ENCODE results near the gene DCAF17. TPM values are rescaled to one million over a fixed set of nuclear protein-coding genes. Genes with fewer than 3 reads are reported as not detected.
A peak's percentile ranks its signal among the peaks of the same experiment; 100 is the strongest.
"Not testable (repeated sequence)": the region's sequence is repeated elsewhere in the genome, so short reads cannot be mapped to it uniquely, and the experiment has no call there.

The DCAF17 gene
- total RNA-seq, 1 experiment from 2014 or later, result 18.5 TPM

- no peak for DNase-seq (ENCODE audit: low read depth)
These were observed 23.4 kb upstream of the DCAF17 start for GRCh38 chr2:171410624-171411023.

DNA sequence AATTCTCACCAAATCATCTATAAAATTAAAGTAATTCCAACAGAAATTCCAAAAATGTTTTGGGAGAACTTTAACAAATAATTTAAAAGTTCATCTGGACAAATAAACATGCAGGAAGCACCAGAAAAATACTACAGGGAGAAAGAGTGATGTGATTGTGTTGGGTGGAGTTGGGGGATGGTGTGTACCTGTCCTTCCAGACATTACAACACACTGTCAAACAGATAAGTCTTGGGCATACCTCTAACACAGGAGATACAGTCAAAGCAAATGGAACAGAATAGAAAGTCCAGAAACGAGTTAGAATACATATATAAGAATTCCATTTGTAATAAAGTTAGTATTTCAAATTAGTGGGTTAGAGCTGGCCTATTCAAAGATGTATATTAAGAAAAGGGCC, 22.8 kb upstream of the DCAF17 start:
- DNase-seq (ENCODE audit: low read depth), result no peak

DNA sequence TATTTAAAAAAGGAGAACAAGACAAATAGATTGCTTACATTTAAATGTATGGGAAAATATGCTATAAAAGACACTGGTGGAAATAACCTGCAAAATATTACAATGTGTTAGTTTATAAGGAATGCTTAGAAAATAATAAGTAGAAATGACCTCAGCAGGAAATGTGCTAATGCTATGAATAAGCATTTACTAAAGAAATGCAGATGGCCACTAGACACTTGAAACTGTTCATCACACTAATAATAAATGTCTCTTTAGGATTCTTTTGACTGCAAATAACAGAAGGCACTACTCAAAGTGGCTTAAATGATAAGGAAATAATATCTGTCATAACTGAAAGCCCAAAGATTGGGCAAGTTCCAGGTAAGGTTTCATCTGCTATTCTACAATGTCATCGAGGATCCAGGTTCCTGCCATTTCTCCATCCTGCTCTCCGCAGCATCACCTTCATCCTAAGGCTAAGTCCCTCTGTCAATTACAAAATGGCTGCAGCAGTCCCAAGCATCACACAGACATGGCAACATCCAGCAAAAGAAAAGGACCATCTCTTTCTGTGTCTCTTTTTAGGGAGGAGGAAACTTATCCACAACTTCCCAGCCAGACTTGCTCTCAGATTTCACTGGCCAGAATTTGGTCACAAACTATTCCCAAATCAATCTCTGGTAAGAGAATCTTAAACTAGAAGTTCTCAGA, 22.1 kb upstream of the DCAF17 start:
- no peak for DNase-seq (ENCODE audit: low read depth)

GRCh38 chr2:171412571-171413175, 21.4 kb upstream of the DCAF17 start:
- DNase-seq (ENCODE audit: low read depth), result no peak

GRCh38 chr2:171414645-171415044, 19.4 kb upstream of the DCAF17 start:
- not testable (repeated sequence) for DNase-seq (ENCODE audit: low read depth)

- peak; percentile 88 for DNase-seq (ENCODE audit: low read depth)
These were observed 17.8 kb upstream of the DCAF17 start for GRCh38 chr2:171416009-171416926.

DNA sequence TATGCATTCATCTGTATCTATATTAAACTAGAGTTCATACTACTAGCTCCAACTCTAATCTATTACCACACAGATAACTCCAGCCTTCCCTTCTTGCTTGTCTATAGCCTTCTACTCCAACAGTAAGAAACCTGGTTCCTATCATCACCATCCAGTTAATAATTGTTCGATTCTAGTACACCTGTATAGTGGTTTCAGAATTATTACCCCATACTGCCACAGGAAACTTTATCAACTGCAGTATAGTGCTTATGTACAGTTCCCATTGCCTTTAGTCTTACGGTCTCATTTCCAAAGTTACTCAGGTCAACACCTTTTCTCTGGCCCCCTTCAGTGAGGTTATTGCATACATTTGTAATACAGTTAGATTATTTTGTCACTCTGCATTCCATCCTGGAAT, 14.7 kb upstream of the DCAF17 start:
- no peak for DNase-seq (ENCODE audit: low read depth)

DNA sequence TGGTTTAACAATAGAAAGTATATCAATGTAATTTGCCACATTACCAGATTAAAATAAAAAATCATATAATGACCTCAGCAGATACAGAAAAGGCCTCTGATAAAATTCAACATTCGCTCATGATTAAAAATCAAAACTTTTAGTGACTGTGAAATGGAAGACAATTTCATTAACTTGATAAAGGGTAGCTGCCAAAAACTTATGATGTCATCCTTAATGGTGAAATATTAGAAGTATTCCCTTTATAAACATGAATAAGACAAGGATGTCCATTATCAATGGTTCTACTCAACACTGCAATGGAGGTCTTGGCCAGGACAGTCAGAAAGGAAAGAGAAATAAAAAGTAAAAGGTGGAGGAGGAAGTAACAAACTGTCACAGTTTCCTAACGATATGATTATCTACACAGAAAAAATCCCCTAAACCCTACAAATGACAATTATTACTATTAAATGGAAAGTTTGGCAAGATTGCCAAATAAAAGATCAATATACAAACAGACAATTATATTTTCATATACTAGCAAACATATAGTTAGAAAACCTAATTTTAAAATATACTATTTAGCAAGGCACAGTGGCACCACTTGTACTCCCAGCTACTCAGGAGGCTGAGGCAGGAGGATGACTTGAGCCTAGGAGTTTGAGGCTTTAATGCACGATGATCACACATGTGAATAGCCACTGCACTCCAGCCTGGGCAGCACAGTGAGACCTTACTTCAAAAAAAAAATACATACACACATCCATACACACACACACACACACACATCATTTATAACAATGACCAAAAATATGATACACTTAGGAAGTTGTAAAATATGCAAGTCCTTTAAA, 13.1 kb upstream of the DCAF17 start:
- no peak for DNase-seq (ENCODE audit: low read depth)

DNA sequence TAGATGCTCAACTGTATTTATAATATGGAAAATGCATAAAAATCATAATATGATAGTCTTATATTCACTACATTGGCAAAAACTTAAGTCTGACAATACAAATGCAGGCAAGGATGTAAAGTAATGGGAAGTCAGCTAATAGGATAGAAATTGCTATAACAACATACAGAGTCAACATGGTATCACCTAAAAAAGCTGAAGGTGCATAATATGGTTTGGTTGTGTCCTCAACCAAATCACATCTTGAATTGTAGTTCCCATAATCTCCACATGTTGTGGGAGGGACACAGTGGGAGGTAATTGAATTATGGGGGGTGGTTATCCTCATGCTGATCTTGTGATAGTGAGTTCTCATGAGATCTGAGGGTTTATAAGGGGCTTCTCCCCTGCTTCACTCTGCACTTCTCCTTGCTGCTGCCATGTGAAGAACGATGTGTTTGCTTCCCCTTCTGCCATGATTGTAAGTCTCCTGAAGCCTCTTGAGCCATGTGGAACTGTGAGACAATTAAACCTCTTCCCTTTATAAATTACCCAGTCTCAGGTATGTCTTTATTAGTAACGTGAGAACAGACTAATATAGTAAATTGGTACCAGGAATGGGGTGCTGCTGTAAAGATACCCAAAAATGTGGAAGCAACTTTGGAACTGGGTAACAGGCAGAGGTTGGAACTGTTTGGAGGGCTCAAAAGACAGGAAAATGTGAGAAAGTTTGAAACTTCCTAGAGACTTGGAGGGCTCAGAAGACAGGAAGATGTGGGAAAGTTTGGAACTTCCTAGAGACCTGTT, 11.1 kb upstream of the DCAF17 start:
- DNase-seq (ENCODE audit: low read depth), result not testable (repeated sequence)

DNA sequence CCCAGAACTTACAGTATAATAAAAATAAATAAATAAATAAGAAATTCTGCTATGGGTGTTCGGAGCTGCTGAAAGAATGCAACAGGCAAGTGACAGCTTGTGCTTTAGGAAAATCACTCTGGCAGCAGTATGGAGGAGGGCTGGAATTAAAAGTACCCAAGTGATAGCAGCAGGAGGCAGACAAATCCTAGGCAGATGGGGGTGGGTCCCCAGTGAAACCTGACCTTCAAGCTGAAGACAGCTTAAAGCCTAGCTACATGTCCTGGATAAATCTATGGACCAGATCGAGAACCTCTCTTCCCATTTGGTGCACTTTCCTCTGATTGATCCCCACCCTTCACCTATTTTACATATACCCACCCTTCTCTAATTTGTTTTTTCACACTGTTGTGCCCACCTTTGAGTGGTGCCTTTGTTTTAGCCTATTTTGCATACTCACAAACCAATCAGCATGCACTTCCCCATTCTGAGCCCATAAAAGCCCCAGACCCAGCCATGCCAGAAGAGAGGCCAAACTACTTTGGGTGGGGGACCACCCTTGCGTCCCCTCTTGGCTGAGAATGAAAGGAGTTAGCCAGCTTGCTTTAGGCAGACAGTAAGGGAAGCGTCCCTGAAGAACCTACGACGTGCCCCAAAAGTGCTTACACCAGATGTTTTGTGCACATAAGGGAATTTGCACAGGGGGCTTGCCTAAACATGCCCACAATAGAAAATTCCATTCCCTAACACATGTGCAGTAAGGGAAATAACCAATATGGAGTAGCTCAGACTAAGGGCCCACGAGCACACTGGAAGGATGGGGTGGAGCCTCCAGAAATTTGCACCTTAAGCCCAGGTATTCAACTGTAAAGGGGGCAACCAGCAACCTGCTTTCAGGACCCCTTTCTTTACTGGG, 3.3 kb upstream of the DCAF17 start:
- DNase-seq (ENCODE audit: low read depth), result no peak

DNA sequence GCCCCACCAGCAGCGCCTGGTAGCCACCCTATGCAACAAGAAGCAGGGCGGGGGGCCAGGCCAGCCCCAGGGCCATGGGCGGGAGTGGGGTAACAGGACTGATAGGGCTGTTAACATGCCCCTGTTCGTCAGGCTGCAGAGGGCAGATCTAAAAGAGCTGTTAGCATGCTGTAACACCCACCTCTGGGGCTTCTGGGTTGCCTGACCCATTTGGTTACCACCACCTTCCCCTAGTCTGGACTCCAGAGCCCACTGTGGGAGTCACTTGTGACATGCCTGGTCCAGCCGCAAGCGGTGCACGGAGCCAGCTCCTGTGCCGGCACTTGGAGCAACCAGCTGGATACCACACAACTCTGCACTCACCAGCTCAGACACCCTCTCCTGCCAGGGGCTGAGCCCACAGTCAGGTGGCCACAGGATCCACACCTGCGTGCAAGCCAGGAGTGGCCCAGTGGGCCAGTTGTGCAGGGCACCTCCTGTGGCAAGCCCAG, 2.3 kb upstream of the DCAF17 start:
- DNase-seq (ENCODE audit: low read depth), result no peak

DNA sequence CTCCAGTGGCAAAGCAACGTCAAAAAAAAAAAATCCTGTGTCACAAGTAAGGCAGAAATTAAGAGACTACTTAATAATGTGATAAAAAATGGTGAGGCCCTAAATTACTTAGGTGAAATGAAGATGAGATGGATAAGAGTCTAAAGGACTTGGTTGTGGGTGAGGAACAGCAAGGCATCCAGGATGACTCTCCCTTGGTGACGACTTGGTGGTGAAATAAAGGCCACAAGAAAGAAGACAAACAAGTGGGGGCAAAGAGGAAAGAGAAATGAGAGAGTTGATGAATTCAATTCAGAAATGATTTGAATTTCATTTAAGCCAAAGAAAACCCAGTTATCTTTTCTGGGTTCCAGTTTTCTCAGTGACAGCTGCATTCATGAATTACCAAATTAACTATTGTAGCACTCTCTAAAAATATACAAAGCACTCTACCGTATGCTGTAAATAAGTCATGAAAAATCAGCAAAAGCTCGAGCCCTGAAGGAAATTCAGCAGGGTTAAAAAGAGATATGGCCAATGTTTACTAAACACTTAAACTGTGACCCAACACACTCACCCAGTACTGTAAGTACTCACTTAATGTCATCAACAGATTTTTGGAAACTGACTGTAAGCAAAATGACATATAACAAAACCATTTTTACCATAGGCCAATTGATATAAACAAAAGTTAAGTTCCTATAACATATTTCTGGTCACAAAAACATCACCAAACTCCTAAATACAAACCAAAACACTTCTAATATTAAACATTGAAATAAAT, 1.6 kb upstream of the DCAF17 start:
- no peak for DNase-seq (ENCODE audit: low read depth)

DNA sequence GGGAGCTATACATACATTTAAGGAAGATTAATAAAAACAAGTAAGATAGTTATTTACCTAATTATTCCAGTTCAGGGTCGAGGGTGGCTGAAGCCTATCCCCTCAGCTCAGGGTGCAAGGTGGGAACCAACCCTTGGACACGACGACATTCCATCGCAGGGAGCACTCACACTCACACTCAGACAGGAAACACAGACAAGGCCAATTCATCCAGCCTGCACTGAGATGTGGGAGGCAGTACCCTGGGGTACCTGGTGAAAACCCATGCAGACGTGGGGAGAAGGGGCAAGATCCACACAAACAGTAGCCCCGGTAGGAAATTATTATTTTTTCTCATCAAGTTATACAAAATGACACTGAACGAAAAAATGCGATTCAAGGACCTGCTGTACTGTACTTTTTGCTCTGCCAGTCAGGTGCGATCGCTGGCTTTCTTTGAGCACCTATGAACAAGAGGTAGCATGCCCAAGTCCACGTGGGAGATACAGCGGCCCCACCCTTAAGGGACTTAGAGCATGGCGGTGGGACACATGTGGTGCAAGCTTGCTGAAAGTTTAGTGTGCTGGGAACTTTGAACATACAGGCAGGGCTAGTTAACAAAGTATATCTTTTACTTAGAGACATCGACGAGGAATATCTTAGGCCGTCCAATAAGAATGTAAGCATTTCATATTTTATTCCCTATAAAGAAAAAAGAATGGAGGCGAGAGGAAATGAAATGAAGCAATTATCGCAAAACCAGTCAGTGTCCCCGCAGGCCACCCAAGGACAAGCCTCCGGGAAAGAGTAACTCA, 860 bp upstream of the DCAF17 start:
- DNase-seq (ENCODE audit: low read depth), result peak; percentile 36

DNA sequence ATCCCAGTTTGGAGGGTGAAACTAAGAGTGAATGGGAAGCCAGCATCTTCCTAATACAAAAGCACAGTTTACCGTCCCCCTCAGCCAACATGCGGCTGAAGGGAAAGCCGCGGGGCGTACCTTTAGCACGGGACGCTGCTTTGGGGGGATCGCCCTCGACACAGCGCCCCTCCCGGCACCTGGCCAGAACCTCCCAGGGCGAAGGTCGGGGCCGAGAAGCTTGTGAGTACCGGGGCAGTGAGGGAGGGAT, 338 bp upstream of the DCAF17 start, which contains the start of gene METTL8:
Gene METTL8 (minus strand): TSS at position 228 of the 250 bp plus-strand sequence. CDS start 41,805 bp downstream, outside the sequence.
- no peak for DNase-seq (ENCODE audit: low read depth)

DNA sequence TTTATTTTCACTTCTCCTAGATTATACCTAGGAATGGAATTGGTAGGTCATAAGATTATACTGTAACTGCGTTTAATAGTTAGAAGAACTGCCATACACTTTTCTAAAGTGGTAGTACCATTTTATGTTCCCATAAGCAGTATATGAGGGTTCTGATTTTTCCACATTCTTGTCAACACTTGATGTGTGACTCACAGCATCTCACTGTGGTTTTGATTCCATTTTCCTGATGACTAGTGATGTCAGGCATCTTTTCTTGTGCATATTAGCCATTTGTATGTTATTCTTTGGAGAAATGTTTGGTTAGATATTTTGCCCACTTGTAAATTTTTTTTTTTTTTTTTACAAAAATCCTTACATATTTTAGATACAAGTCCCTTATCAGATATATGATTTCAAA, 2.3 kb downstream of the DCAF17 start:
- DNase-seq (ENCODE audit: low read depth), result peak; percentile 87

GRCh38 chr2:171441470-171441869, 7.4 kb downstream of the DCAF17 start:
- DNase-seq (ENCODE audit: low read depth), result no peak

GRCh38 chr2:171447675-171448074, 13.6 kb downstream of the DCAF17 start:
- no peak for DNase-seq (ENCODE audit: low read depth)

DNA sequence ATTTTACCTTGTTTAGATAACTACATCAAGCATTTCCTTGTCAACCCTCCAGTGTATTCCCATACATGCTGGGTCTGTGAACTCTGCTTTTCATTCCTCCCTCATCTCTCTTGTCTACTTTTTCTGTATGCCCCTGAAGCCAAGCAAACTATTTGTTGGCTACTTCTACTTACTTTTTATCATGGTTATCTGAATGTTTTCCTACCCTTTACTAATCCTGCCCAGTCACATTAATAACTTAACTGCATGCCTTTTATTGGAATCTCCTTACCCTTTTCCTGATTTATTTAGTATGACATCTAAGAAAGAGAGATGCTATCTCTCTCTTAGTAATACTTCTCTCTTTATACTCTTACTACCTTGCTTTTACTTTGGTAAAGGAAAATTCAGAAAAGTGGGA, 17.0 kb downstream of the DCAF17 start:
- DNase-seq (ENCODE audit: low read depth), result no peak

Measured in HT1080 (cell line).